WERI-Rb-1 (cell line): ENCODE measurements around the gene CEL.

Experiments used
- DNase-seq: peaks from one replicate; pipeline ENCODE4 v3.0.0-alpha.2; 2020
- H3K27ac ChIP-seq: fragments of 250-450 bp; sonication (Bioruptor Pico); 2 replicates; pipeline ENCODE4 v1.5.1; 2020; ENCODE audit warnings: mild to moderate bottlenecking, moderate library complexity
- H3K27me3 ChIP-seq: fragments of 250-450 bp; sonication (Bioruptor Pico); 2 replicates; pipeline ENCODE4 v1.5.1; 2021; ENCODE audit warnings: mild to moderate bottlenecking, low read depth, moderate library complexity; ENCODE audit not compliant: insufficient read depth, severe bottlenecking
- H3K36me3 ChIP-seq: fragments of 250-450 bp; sonication (Bioruptor Pico); 2 replicates; pipeline ENCODE4 v1.5.1; 2020; ENCODE audit warnings: mild to moderate bottlenecking, moderate library complexity
- H3K4me3 ChIP-seq: 2 replicates; pipeline ENCODE4 v1.5.1; 2011; ENCODE audit warnings: low read depth, mild to moderate bottlenecking, control low read depth, low read length
- H3K9me3 ChIP-seq: fragments of 250-450 bp; sonication (Bioruptor Pico); 2 replicates; pipeline ENCODE4 v1.5.1; 2021; ENCODE audit warnings: mild to moderate bottlenecking, moderate library complexity; ENCODE audit not compliant: severe bottlenecking
- CTCF ChIP-seq: IDR thresholded peaks from 2 replicates; pipeline ENCODE4 v1.5.1; 2011; ENCODE audit warnings: low read depth, mild to moderate bottlenecking, control low read depth, inconsistent platforms, low read length

The CEL gene

GRCh38 chr9:133054194-133054890, 7.4 kb upstream of the CEL start:
- Histone ChIP-seq H3K9me3 (no peaks in the 10 kb centered on the region), H3K27me3 (no peaks in the 10 kb centered on the region), H3K36me3 (peaks cover 96% of the 10 kb centered on the region), H3K27ac (no peak overlapping the region), H3K4me3 (no peak overlapping the region)
- no peak for TF ChIP-seq CTCF
- DNase-seq = no peak

- no peaks in the 10 kb centered on the region for H3K27me3 ChIP-seq
- H3K4me3 ChIP-seq = no peak overlapping the region
- DNase-seq = no peak
- no peaks in the 10 kb centered on the region for H3K9me3 ChIP-seq
- H3K27ac ChIP-seq = no peak overlapping the region
- TF ChIP-seq CTCF = no peak
- peaks cover 91% of the 10 kb centered on the region for H3K36me3 ChIP-seq
Observed at GRCh38 chr9:133054966-133055365, 6.8 kb upstream of the CEL start.

GRCh38 chr9:133055788-133056420, 5.9 kb upstream of the CEL start:
- peaks cover 82% of the 10 kb centered on the region for H3K36me3 ChIP-seq
- no peak for DNase-seq
- H3K9me3 ChIP-seq = no peaks in the 10 kb centered on the region
- no peak for TF ChIP-seq CTCF
- H3K4me3 ChIP-seq = no peak overlapping the region
- no peaks in the 10 kb centered on the region for H3K27me3 ChIP-seq
- no peak overlapping the region for H3K27ac ChIP-seq

- DNase-seq = no peak
- peaks cover 78% of the 10 kb centered on the region for H3K36me3 ChIP-seq
Observed at GRCh38 chr9:133056533-133056932, 5.2 kb upstream of the CEL start.

GRCh38 chr9:133057006-133057405, 4.8 kb upstream of the CEL start:
- Histone ChIP-seq H3K27me3 (no peaks in the 10 kb centered on the region), H3K9me3 (no peaks in the 10 kb centered on the region), H3K27ac (no peak overlapping the region), H3K36me3 (peaks cover 74% of the 10 kb centered on the region), H3K4me3 (no peak overlapping the region)
- no peak for DNase-seq
- TF ChIP-seq CTCF = no peak

More at GRCh38 chr9:133056533-133056932, 5.2 kb upstream of the CEL start:
- no peak overlapping the region for H3K27ac ChIP-seq
- no peak for TF ChIP-seq CTCF
- no peaks in the 10 kb centered on the region for H3K9me3 ChIP-seq
- no peak overlapping the region for H3K4me3 ChIP-seq
- no peaks in the 10 kb centered on the region for H3K27me3 ChIP-seq

GRCh38 chr9:133057553-133057952, 4.2 kb upstream of the CEL start:
- no peaks in the 10 kb centered on the region for H3K27me3 ChIP-seq
- TF ChIP-seq CTCF = no peak
- no peak for DNase-seq
- peaks cover 71% of the 10 kb centered on the region for H3K36me3 ChIP-seq
- no peak overlapping the region for H3K4me3 ChIP-seq
- H3K27ac ChIP-seq = peak overlapping the region; percentile 8; the same call in 1 of the 2 replicates
- H3K9me3 ChIP-seq = no peaks in the 10 kb centered on the region
